Natural killer cell (primary cell): Measurements from ENCODE around the gene THOC1. TPM values are rescaled to one million over a fixed set of nuclear protein-coding genes. Genes with fewer than 3 reads are reported as not detected.

Experiments
- ATAC-seq, 3 donors: fragments of 150-1000 bp in 2 of 3; fragments of 200-7000 bp in 1 of 3; cut with Tn5 transposase; 1 replicate in 1 of 3; 2 replicates in 2 of 3; pipeline ENCODE4 v1.10.0; 2021; ENCODE audit warnings: mild to moderate bottlenecking in 2 of 3, moderate library complexity in 2 of 3
- DNase-seq, 2 donors: peaks; one replicate each; pipeline versions ENCODE4 v3.0.0 to v3.0.0-alpha.2; 2013 to 2021; ENCODE audit warnings: mixed read lengths in 1 of 2
- H3K27ac ChIP-seq: one replicate; pipeline ENCODE4 v1.5.1; 2013; ENCODE audit warnings: mild to moderate bottlenecking, low read length
- H3K27me3 ChIP-seq: one replicate; pipeline ENCODE4 v1.6.1; 2013; ENCODE audit warnings: low read length; ENCODE audit not compliant: control insufficient read depth, insufficient read depth
- H3K36me3 ChIP-seq: one replicate; pipeline ENCODE4 v1.6.1; 2013; ENCODE audit warnings: low read length; ENCODE audit not compliant: control insufficient read depth, insufficient read depth
- H3K4me1 ChIP-seq: one replicate; pipeline ENCODE4 v1.6.1; 2013; ENCODE audit warnings: low read length; ENCODE audit not compliant: control insufficient read depth, insufficient read depth
- H3K4me3 ChIP-seq: one replicate; pipeline ENCODE4 v1.5.1; 2013; ENCODE audit warnings: low read length
- H3K9me3 ChIP-seq: one replicate; pipeline ENCODE4 v1.6.1; 2013; ENCODE audit warnings: low read length; ENCODE audit not compliant: control insufficient read depth, insufficient read depth
- H3K27ac Mint-ChIP-seq, 2 donors: one replicate each; pipeline ENCODE4 v1.8.0; 2022; ENCODE audit warnings: mild to moderate bottlenecking in 2 of 2, mixed read lengths in 2 of 2, moderate library complexity in 1 of 2
- H3K27me3 Mint-ChIP-seq, 2 donors: one replicate each; pipeline ENCODE4 v1.8.0; 2022; ENCODE audit warnings: low read depth in 2 of 2, mixed read lengths in 2 of 2
- H3K36me3 Mint-ChIP-seq: one replicate; pipeline ENCODE4 v1.8.0; 2022; ENCODE audit warnings: mixed read lengths
- H3K4me1 Mint-ChIP-seq, 2 donors: one replicate each; pipeline ENCODE4 v1.8.0; 2022; ENCODE audit warnings: mixed read lengths in 2 of 2
- H3K4me3 Mint-ChIP-seq: one replicate; pipeline ENCODE4 v1.8.0; 2022; ENCODE audit warnings: mild to moderate bottlenecking, moderate library complexity, mixed read lengths
- H3K9me3 Mint-ChIP-seq, 2 donors: one replicate each; pipeline ENCODE4 v1.8.0; 2022; ENCODE audit warnings: mixed read lengths in 2 of 2
- WGBS: methylation state at CpG from one replicate; pipeline ENCODE4 v1.1.7; 2013; ENCODE audit warnings: missing lambda C conversion rate; ENCODE audit not compliant: insufficient coverage; 5-methylcytosine and 5-hydroxymethylcytosine counted together
- intact Hi-C: fragments of 100-400 bp; cut with micrococcal nuclease; formaldehyde crosslinking; loops from one replicate; pipeline ENCODE4 v1.14.2; 2022
- total RNA-seq, 4 donors: library from RNA; stranded (reverse); fragments of 120-200 nt in 1 of 4; gene quantifications; one replicate each; pipeline versions ENCODE4 v1.2.3 to v1.2.4, GENCODE V29; 2013 to 2022
- TF ChIP-seq, protein P1 (sequence below): fragments of 200-600 bp; IDR thresholded peaks from one replicate; pipeline ENCODE4 v1.8.0; 2022; ENCODE audit warnings: antibody characterized with exemption

THOC1 gene
- total RNA-seq, 3 donors from 2014 or later (not counting 1 experiment from before 2014, with no cell fraction given), result 96.4 to 105 (median 96.7) TPM

DNA sequence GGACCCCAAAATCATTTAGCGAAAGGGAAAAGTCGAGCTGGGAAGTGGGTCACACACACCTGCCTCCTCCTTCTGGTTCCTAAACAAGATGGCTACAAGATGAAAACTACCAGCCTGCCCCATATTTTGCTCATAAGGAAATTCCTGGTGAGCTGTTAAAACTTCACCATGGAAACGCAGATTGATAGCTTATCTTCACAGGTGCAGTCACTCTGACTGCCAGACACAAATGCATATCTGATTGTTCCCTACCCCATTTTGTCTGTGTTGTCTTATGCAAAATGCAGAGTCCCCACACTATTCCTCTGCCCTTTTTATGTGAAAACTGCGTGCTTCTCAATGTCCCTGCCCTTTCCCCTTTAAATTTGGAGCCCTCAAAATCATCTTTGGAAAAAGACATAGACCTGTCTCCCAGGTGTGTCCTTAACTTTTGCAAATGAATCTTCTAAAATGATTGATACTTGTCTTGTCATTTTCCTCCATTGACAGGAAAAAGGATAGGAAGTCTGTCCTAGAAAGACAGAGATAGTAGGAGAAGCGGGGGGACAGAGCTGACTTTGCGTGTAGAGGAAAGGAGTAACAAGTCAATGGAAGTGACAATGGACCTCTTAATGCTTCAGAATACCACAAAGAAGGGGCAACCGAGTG, 38.9 kb upstream of the THOC1 start:
- 93% methylated on average over 7 of the region's 7 CpGs for WGBS
- H3K4me1 Mint-ChIP-seq, result no peaks in the 10 kb centered on the region
- H3K4me3 Mint-ChIP-seq, result no peak overlapping the region
- H3K27ac Mint-ChIP-seq, result no peak overlapping the region
- Histone ChIP-seq H3K9me3 (no peaks in the 10 kb centered on the region), H3K27ac (no peak overlapping the region), H3K4me3 (no peak overlapping the region), H3K36me3 (no peaks in the 10 kb centered on the region), H3K4me1 (no peaks in the 10 kb centered on the region), H3K27me3 (no peaks in the 10 kb centered on the region)
- TF ChIP-seq, protein P1, sequence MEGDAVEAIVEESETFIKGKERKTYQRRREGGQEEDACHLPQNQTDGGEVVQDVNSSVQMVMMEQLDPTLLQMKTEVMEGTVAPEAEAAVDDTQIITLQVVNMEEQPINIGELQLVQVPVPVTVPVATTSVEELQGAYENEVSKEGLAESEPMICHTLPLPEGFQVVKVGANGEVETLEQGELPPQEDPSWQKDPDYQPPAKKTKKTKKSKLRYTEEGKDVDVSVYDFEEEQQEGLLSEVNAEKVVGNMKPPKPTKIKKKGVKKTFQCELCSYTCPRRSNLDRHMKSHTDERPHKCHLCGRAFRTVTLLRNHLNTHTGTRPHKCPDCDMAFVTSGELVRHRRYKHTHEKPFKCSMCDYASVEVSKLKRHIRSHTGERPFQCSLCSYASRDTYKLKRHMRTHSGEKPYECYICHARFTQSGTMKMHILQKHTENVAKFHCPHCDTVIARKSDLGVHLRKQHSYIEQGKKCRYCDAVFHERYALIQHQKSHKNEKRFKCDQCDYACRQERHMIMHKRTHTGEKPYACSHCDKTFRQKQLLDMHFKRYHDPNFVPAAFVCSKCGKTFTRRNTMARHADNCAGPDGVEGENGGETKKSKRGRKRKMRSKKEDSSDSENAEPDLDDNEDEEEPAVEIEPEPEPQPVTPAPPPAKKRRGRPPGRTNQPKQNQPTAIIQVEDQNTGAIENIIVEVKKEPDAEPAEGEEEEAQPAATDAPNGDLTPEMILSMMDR, result no peak
- DNase-seq, result no peak
- peaks cover 7 to 36% of the 10 kb centered on the region in 2 donors for H3K27me3 Mint-ChIP-seq
- H3K9me3 Mint-ChIP-seq, result no peaks in the 10 kb centered on the region
- intact Hi-C loops, result no loop called here
- H3K36me3 Mint-ChIP-seq, result no peaks in the 10 kb centered on the region
- no peak for ATAC-seq

DNA sequence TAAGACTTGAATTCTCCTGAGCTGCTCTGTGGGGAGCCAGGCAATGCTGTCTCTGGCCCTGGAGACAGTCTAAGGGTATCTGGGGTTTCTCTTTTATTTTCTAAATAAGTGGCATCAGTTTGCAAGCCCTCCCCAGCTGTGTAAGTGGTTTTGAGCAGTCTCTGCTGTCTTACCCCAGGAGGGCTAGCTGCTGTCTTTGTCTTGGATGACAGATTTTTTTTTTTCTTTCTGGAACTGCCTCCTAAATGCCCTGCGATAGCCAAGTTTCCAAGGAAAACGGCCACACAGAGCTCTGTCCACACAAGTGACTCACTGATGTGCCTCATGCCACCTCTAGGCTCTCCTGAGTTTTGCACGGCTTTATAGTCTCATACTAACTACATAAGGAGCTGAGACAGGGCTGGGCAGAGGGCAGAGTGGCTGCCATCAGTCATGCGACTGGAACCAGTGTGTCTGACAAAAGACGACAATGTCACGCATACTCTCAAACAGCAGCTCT, 37.2 kb upstream of the THOC1 start:
- Histone ChIP-seq H3K4me3 (no peak overlapping the region), H3K9me3 (no peaks in the 10 kb centered on the region), H3K27ac (no peak overlapping the region), H3K4me1 (no peaks in the 10 kb centered on the region), H3K27me3 (no peaks in the 10 kb centered on the region), H3K36me3 (no peaks in the 10 kb centered on the region)
- DNase-seq (no peak), ATAC-seq (no peak)
- H3K27me3 Mint-ChIP-seq, result peaks cover 7 to 42% of the 10 kb centered on the region in 2 donors
- no peak overlapping the region for H3K27ac Mint-ChIP-seq
- TF ChIP-seq, protein P1, result no peak
- H3K9me3 Mint-ChIP-seq, result no peaks in the 10 kb centered on the region
- H3K4me3 Mint-ChIP-seq, result no peak overlapping the region
- H3K4me1 Mint-ChIP-seq, result no peaks in the 10 kb centered on the region
- 81% methylated on average over 6 of the region's 6 CpGs for WGBS
- intact Hi-C loops, result no loop called here
- no peaks in the 10 kb centered on the region for H3K36me3 Mint-ChIP-seq

DNA sequence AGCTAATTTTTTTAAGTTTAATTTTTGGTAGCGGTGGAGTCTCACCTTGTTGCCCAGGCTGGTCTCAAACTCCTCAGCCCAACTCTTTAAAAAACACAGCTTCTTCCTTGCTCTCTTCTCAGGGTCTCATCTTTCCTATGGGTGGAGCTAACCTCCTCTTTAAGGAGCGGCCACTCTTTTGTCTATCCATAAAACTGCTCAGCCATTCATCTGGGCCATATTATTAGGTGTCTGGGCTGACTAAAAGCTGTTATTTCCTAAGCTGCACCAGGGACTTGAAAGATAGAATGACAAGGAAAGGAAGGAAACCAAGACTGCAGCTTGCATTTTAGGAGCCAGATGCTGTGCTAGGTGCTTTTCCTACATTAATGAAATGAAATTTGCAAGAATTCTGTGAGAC, 35.8 kb upstream of the THOC1 start:
- no peaks in the 10 kb centered on the region for H3K9me3 ChIP-seq
- intact Hi-C loops, result loop anchor here (1.0 kb wide), 1 partner anchor 11 kb away; no protein-coding TSS in a partner anchor
- no peak overlapping the region for H3K27ac Mint-ChIP-seq
- H3K36me3 Mint-ChIP-seq, result no peaks in the 10 kb centered on the region
- TF ChIP-seq, protein P1, result no peak
- H3K27me3 ChIP-seq, result no peaks in the 10 kb centered on the region
- H3K4me3 Mint-ChIP-seq, result no peak overlapping the region
- no peaks in the 10 kb centered on the region for H3K4me1 Mint-ChIP-seq
- ATAC-seq (no peak), DNase-seq (no peak)
- no peaks in the 10 kb centered on the region for H3K9me3 Mint-ChIP-seq
- H3K27me3 Mint-ChIP-seq, result peaks cover 7 to 37% of the 10 kb centered on the region in 2 donors
- no peak overlapping the region for H3K27ac ChIP-seq
- no peaks in the 10 kb centered on the region for H3K36me3 ChIP-seq
- WGBS, result 83% methylated on average over 1 of the region's 2 CpGs
- H3K4me3 ChIP-seq, result no peak overlapping the region
- H3K4me1 ChIP-seq, result no peaks in the 10 kb centered on the region

DNA sequence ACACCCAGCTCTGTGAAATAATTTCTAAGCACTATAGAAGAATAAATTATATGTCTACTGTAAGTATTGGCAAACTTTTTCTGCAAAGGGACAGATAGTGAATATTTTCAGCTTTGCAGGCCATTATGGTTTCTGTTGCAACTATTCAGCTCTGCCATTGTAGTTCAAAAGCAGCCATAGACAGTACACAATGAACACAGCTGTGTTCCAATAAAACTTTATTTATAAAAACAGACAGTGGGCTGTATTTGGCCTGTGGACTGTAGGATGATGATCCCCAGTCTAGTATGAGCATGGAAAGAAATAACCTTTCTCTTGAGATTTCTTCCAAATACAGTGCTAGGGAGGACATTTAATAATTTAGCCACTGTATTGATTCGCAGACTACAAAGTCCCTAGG, 35.2 kb upstream of the THOC1 start:
- no peaks in the 10 kb centered on the region for H3K27me3 ChIP-seq
- no peak overlapping the region for H3K27ac ChIP-seq
- TF ChIP-seq, protein P1, result no peak
- intact Hi-C loops, result no loop called here
- Mint-ChIP-seq H3K27me3 (peaks cover 7 to 31% of the 10 kb centered on the region in 2 donors), H3K4me3 (no peak overlapping the region), H3K27ac (no peak overlapping the region), H3K4me1 (no peaks in the 10 kb centered on the region), H3K36me3 (no peaks in the 10 kb centered on the region), H3K9me3 (no peaks in the 10 kb centered on the region)
- WGBS, result 80% methylated on average over 1 of the region's 1 CpG
- H3K9me3 ChIP-seq, result no peaks in the 10 kb centered on the region
- H3K4me3 ChIP-seq, result no peak overlapping the region
- DNase-seq, result no peak
- H3K36me3 ChIP-seq, result no peaks in the 10 kb centered on the region
- no peaks in the 10 kb centered on the region for H3K4me1 ChIP-seq
- no peak for ATAC-seq
